NCI-H1694 treated with DMSO at 0.1 percent for 48 hours (cell line): ENCODE measurements around the gene NAA40.
"Not testable (repeated sequence)": the region's sequence is repeated elsewhere in the genome, so short reads cannot be mapped to it uniquely, and the experiment has no call there.

Experiments
- DNase-seq: peaks from one replicate; lab custom pipeline; 2025; lab: John Stamatoyannopoulos, UW

NAA40 gene

GRCh38 chr11:63939397-63939891, 642 bp downstream of the NAA40 start:
- DNase-seq: no peak

- DNase-seq: no peak
Observed at GRCh38 chr11:63940786-63941185, 2.0 kb downstream of the NAA40 start.

- DNase-seq: no peak
Observed at GRCh38 chr11:63941901-63942300, 3.1 kb downstream of the NAA40 start.

GRCh38 chr11:63942803-63943202, 4.0 kb downstream of the NAA40 start:
- DNase-seq: no peak

GRCh38 chr11:63944987-63945386, 6.2 kb downstream of the NAA40 start:
- no peak for DNase-seq

- DNase-seq: peak; percentile 54
Observed at GRCh38 chr11:63945477-63946163, 6.8 kb downstream of the NAA40 start.

GRCh38 chr11:63951779-63952536, 13.2 kb downstream of the NAA40 start:
- DNase-seq: no peak

GRCh38 chr11:63952570-63952969, 13.8 kb downstream of the NAA40 start:
- no peak for DNase-seq

GRCh38 chr11:63958008-63958407, 19.2 kb downstream of the NAA40 start:
- DNase-seq: no peak

- DNase-seq: no peak
Observed at GRCh38 chr11:63961608-63962412, 23.0 kb downstream of the NAA40 start.

GRCh38 chr11:63963895-63964294, 25.1 kb downstream of the NAA40 start:
- DNase-seq: not testable (repeated sequence)

- no peak for DNase-seq
Observed at GRCh38 chr11:63966444-63966843, 27.6 kb downstream of the NAA40 start.

GRCh38 chr11:63969461-63969860, 30.7 kb downstream of the NAA40 start:
- DNase-seq: no peak

GRCh38 chr11:63970902-63971301, 32.1 kb downstream of the NAA40 start:
- DNase-seq: no peak

GRCh38 chr11:63973912-63974258, 35.1 kb downstream of the NAA40 start:
- not testable (repeated sequence) for DNase-seq

GRCh38 chr11:63974259-63975143, 35.7 kb downstream of the NAA40 start, which contains the start of gene COX8A:
Gene COX8A (plus strand): TSS chr11:63974620. CDS start chr11:63974681, 61 bp downstream.
- peak; percentile 99 for DNase-seq

GRCh38 chr11:63978551-63979239, 39.9 kb downstream of the NAA40 start:
- no peak for DNase-seq

GRCh38 chr11:63979426-63979825, 40.6 kb downstream of the NAA40 start:
- DNase-seq: no peak

- DNase-seq: no peak
Observed at GRCh38 chr11:63985812-63986155, 47.0 kb downstream of the NAA40 start.

GRCh38 chr11:63986156-63986931, 47.5 kb downstream of the NAA40 start, which contains the start of gene OTUB1:
Gene OTUB1 (plus strand): TSS chr11:63986438. CDS start chr11:63986457, 19 bp downstream.
- peak; percentile 63 for DNase-seq
